Osteoblast (primary cell): ENCODE results near the gene HES2. TPM values are rescaled to one million over a fixed set of nuclear protein-coding genes. Genes with fewer than 3 reads are reported as not detected.

Experiments
- DNase-seq: peaks from one replicate; pipeline ENCODE4 v3.0.0; 2011; ENCODE audit warnings: low spot score, mixed read lengths; ENCODE audit not compliant: insufficient read length; ENCODE audit errors: missing footprints
- H2AFZ ChIP-seq: 2 replicates; pipeline ENCODE4 v1.6.0; 2011; ENCODE audit warnings: mild to moderate bottlenecking, low read length
- H3K27ac ChIP-seq: 2 replicates; pipeline ENCODE4 v1.5.1; 2011; ENCODE audit warnings: mild to moderate bottlenecking, low read depth, low read length, moderate library complexity
- H3K27me3 ChIP-seq: 2 replicates; pipeline ENCODE4 v1.6.0; 2012; ENCODE audit warnings: mild to moderate bottlenecking, control low read depth, inconsistent platforms, low read length, moderate library complexity; ENCODE audit not compliant: insufficient read depth
- H3K36me3 ChIP-seq: 2 replicates; pipeline ENCODE4 v1.5.1; 2011; ENCODE audit warnings: mild to moderate bottlenecking, low read length, control low read depth, moderate library complexity; ENCODE audit not compliant: insufficient read depth
- H3K4me1 ChIP-seq: 2 replicates; pipeline ENCODE4 v1.5.1; 2011; ENCODE audit warnings: mild to moderate bottlenecking, low read length, control low read depth, moderate library complexity; ENCODE audit not compliant: insufficient read depth
- H3K4me2 ChIP-seq: 2 replicates; pipeline ENCODE4 v1.6.0; 2011; ENCODE audit warnings: mild to moderate bottlenecking, low read length; ENCODE audit not compliant: insufficient read depth
- H3K4me3 ChIP-seq: fragments of 200-600 bp; sonication (generic); 3 replicates; pipeline ENCODE4 v1.5.1; 2012; ENCODE audit warnings: mild to moderate bottlenecking, low read length, inconsistent platforms; ENCODE audit not compliant: insufficient read depth
- H3K79me2 ChIP-seq: 2 replicates; pipeline ENCODE4 v1.6.0; 2012; ENCODE audit warnings: mild to moderate bottlenecking, low read length, control low read depth, inconsistent platforms; ENCODE audit not compliant: insufficient read depth
- H3K9me3 ChIP-seq: 2 replicates; pipeline ENCODE4 v1.5.1; 2011; ENCODE audit warnings: low read depth, low read length, control low read depth
- H4K20me1 ChIP-seq: 2 replicates; pipeline ENCODE4 v1.6.0; 2012; ENCODE audit warnings: mild to moderate bottlenecking, low read length, control low read depth; ENCODE audit not compliant: insufficient read depth
- total RNA-seq: library from RNA; depleted of rRNA; stranded (reverse); fragments of >200 nt; gene quantifications from 2 replicates; pipeline ENCODE4 v1.2.3, GENCODE V29; 2012
- TF ChIP-seq, protein P1 (sequence below): IDR thresholded peaks from 2 replicates; pipeline ENCODE4 v1.5.1; 2011; ENCODE audit warnings: mild to moderate bottlenecking, low read depth, low read length, moderate library complexity; ENCODE audit errors: extremely low read depth

HES2 gene
- total RNA-seq, 1 donor = not detected

DNA sequence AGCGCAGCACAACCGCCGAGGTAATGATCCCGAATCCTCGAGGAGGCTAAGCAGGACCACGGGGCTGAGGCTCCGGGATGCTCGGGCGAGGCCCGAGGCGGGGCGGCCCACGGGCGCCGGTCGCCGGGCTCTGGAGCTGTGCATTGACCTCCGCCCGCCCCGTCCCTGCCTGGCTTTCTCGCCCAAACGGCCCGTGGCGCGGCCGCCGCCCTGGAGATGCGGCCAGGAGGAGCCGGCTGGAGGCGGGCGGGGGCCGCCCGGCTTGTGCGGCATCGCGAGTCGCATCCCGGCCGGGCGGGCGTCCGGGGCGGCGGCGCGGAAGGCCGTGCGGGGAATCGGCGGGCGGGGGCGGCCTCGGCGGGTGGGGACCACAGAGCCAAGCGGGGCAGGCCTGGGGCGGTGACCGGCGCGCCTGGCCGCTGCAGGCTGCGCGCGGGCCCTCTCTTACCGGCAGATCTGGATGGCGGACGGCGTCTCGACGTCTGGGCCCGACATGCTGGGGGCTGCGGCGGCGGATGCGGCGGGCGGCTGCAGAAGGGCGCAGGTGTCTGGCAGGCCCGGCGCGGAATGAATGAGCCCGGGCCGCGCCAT is 26.8 kb downstream of the HES2 start:
- H3K9me3 ChIP-seq = no peaks in the 10 kb centered on the region
- TF ChIP-seq, protein P1, sequence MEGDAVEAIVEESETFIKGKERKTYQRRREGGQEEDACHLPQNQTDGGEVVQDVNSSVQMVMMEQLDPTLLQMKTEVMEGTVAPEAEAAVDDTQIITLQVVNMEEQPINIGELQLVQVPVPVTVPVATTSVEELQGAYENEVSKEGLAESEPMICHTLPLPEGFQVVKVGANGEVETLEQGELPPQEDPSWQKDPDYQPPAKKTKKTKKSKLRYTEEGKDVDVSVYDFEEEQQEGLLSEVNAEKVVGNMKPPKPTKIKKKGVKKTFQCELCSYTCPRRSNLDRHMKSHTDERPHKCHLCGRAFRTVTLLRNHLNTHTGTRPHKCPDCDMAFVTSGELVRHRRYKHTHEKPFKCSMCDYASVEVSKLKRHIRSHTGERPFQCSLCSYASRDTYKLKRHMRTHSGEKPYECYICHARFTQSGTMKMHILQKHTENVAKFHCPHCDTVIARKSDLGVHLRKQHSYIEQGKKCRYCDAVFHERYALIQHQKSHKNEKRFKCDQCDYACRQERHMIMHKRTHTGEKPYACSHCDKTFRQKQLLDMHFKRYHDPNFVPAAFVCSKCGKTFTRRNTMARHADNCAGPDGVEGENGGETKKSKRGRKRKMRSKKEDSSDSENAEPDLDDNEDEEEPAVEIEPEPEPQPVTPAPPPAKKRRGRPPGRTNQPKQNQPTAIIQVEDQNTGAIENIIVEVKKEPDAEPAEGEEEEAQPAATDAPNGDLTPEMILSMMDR = no peak
- H3K27me3 ChIP-seq = no peaks in the 10 kb centered on the region
- DNase-seq = peak; percentile 95
- peaks cover 32% of the 10 kb centered on the region for H3K79me2 ChIP-seq
- H3K4me2 ChIP-seq = peak overlapping the region; percentile 84
- peaks cover 16% of the 10 kb centered on the region for H3K4me1 ChIP-seq
- H3K4me3 ChIP-seq = peak overlapping the region; percentile 81
- peak overlapping the region; percentile 89 for H2AFZ ChIP-seq
- H3K27ac ChIP-seq = no peak overlapping the region
- no peaks in the 10 kb centered on the region for H3K36me3 ChIP-seq
- H4K20me1 ChIP-seq = no peaks in the 10 kb centered on the region

DNA sequence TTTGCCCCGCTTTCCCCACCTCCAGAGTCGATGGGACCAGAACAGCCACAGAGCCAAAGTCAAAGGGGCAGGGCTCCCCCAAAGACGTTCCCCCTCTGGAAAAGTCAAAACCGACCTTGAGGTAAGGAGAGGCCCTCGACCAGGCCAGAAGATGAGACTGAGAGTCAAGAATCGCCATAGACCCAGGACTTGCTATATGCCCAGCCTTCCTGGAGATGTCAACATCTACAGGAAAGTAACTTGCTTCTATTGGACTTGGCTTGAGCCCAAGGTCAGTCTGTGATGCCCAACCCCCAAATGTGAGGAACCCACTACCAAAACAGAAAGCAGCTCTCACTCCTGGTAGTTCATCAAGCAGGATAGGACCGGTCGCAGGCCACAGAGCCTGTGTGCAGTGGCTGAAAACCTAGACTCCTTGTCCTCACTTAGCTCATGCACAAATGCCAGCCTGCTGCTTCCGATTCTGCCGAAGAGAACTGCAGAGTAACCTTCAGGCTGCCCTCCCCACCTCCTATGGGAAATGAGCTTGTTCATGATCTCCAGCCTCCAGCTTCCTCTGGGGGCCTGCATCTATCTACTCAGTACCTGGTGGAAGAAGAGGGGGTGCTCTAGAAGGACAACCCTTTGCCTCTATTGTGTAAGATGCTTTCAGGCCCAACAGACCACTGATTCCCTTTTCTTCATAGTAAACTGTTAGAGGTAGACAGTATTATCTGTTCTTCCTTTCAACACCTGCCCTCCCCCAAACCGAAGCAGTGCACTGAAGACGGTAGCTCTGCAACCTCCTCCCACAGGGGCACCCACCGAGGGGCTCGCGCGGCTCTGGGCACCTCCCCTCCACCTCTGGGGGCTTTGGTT is 27.5 kb downstream of the HES2 start:
- H3K27ac ChIP-seq = no peak overlapping the region
- H4K20me1 ChIP-seq = no peaks in the 10 kb centered on the region
- TF ChIP-seq, protein P1 = no peak
- DNase-seq = peak; percentile 84
- no peaks in the 10 kb centered on the region for H3K36me3 ChIP-seq
- H3K4me2 ChIP-seq = peak overlapping the region; percentile 84
- H3K27me3 ChIP-seq = no peaks in the 10 kb centered on the region
- peaks cover 37% of the 10 kb centered on the region for H3K79me2 ChIP-seq
- peaks cover 16% of the 10 kb centered on the region for H3K4me1 ChIP-seq
- peak overlapping the region; percentile 81 for H3K4me3 ChIP-seq
- H2AFZ ChIP-seq = peak overlapping the region; percentile 89
- H3K9me3 ChIP-seq = no peaks in the 10 kb centered on the region

DNA sequence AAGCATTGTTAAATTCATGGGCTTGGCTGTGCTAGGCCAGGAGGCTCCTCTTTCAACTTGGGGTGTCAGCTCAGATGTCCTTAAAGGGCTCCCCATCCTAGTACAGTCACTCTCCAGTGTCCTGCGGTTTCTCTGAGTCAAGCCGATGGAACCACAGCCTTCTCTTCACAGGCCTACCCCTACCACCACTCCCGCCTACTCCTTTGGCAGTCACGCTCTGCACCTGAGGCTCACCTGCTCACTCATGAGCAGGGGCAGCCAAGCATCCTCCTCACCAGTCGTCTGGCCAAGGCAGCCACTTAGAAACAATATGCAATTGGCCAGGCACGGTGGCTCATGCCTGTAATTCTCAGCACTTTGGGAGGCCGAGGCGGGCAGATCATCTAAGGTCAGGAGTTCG is 29.7 kb downstream of the HES2 start:
- H3K27ac ChIP-seq = no peak overlapping the region
- TF ChIP-seq, protein P1 = no peak
- H3K27me3 ChIP-seq = no peaks in the 10 kb centered on the region
- H3K4me2 ChIP-seq = no peak overlapping the region
- no peaks in the 10 kb centered on the region for H4K20me1 ChIP-seq
- no peak for DNase-seq
- H3K4me1 ChIP-seq = peaks cover 22% of the 10 kb centered on the region
- no peak overlapping the region for H2AFZ ChIP-seq
- no peak overlapping the region for H3K4me3 ChIP-seq
- peaks cover 56% of the 10 kb centered on the region for H3K79me2 ChIP-seq
- H3K36me3 ChIP-seq = no peaks in the 10 kb centered on the region
- no peaks in the 10 kb centered on the region for H3K9me3 ChIP-seq

DNA sequence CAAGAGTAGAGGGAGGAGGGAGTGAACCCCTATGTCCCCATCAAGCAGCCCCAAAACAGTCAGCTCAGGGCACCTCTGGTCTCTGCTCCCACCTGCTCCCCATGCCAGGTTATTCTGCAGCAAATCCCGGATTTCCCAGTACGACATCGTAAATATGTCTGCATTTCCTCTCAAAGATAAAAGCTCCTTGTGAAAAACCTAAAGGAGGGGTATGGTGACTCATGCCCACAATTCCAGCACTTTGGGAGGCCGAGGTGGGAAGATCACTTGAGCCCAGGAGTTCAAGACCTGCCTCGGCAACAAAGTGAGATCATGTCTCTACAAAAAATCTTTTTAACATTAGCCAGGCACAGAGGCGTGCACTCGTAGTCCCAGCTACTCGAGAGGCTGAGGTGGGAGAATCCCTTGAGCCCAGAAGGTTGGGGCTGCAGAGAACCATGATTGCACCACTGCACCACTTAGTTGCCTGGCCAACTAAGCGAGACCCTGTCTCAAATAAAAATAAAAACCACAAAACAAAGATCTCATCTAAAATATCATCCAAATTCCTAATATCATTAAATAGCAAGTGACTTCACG is 33.3 kb downstream of the HES2 start:
- Histone ChIP-seq H3K27ac (peak overlapping the region; percentile 50), H3K4me2 (peak overlapping the region; percentile 66), H3K4me3 (peak overlapping the region; percentile 66), H3K4me1 (peaks cover 6% of the 10 kb centered on the region), H2AFZ (peak overlapping the region; percentile 29), H3K36me3 (no peaks in the 10 kb centered on the region), H3K79me2 (peaks cover 59% of the 10 kb centered on the region), H3K27me3 (no peaks in the 10 kb centered on the region), H4K20me1 (no peaks in the 10 kb centered on the region), H3K9me3 (no peaks in the 10 kb centered on the region)
- TF ChIP-seq, protein P1 = no peak
- DNase-seq = no peak
